Measurements from ENCODE around the gene LRRIQ1.
"Not testable (repeated sequence)": the region's sequence is repeated elsewhere in the genome, so short reads cannot be mapped to it uniquely, and the experiment has no call there.

The LRRIQ1 gene

GRCh38 chr12:85036234-85036707, at the start of gene LRRIQ1, which contains the start of gene TSPAN19:
Gene LRRIQ1 (plus strand): TSS chr12:85036351. CDS start chr12:85038177, 1,826 bp downstream.
Gene TSPAN19 (minus strand): TSS chr12:85036277. CDS start chr12:85029946, 6,331 bp downstream.
- peak; percentile 92 for DNase-seq

GRCh38 chr12:84986586-84986985, 49.6 kb upstream of the LRRIQ1 start:
- DNase-seq, result peak; percentile 3

- peak; percentile 30 for DNase-seq
Observed at GRCh38 chr12:84994426-84994825, 41.7 kb upstream of the LRRIQ1 start.

GRCh38 chr12:84995641-84996040, 40.5 kb upstream of the LRRIQ1 start:
- no peak for DNase-seq

GRCh38 chr12:84996759-84997158, 39.4 kb upstream of the LRRIQ1 start:
- no peak for DNase-seq

GRCh38 chr12:84998341-84998740, 37.8 kb upstream of the LRRIQ1 start:
- DNase-seq, result no peak

- no peak for DNase-seq
Observed at GRCh38 chr12:85000729-85001128, 35.4 kb upstream of the LRRIQ1 start.

GRCh38 chr12:85002778-85003296, 33.3 kb upstream of the LRRIQ1 start:
- no peak for DNase-seq

- DNase-seq, result no peak
Observed at GRCh38 chr12:85004204-85004603, 31.9 kb upstream of the LRRIQ1 start.

GRCh38 chr12:85005047-85005446, 31.1 kb upstream of the LRRIQ1 start:
- not testable (repeated sequence) for DNase-seq

GRCh38 chr12:85005615-85006014, 30.5 kb upstream of the LRRIQ1 start:
- DNase-seq, result no peak

GRCh38 chr12:85006206-85006605, 29.9 kb upstream of the LRRIQ1 start:
- DNase-seq, result no peak

- no peak for DNase-seq
Observed at GRCh38 chr12:85007836-85008235, 28.3 kb upstream of the LRRIQ1 start.

GRCh38 chr12:85016413-85016812, 19.7 kb upstream of the LRRIQ1 start:
- DNase-seq, result no peak

- no peak for DNase-seq
Observed at GRCh38 chr12:85017133-85017532, 19.0 kb upstream of the LRRIQ1 start.

GRCh38 chr12:85017618-85018017, 18.5 kb upstream of the LRRIQ1 start:
- no peak for DNase-seq

GRCh38 chr12:85018098-85018497, 18.1 kb upstream of the LRRIQ1 start:
- no peak for DNase-seq

GRCh38 chr12:85029456-85029855, 6.7 kb upstream of the LRRIQ1 start:
- DNase-seq, result peak; percentile 23

- peak; percentile 12 for DNase-seq
Observed at GRCh38 chr12:85036733-85037132, 582 bp downstream of the LRRIQ1 start.

- no peak for DNase-seq
Observed at GRCh38 chr12:85041395-85041794, 5.2 kb downstream of the LRRIQ1 start.

- no peak for DNase-seq
Observed at GRCh38 chr12:85043829-85044228, 7.7 kb downstream of the LRRIQ1 start.

- peak; percentile 47 for DNase-seq
Observed at GRCh38 chr12:85057370-85057963, 21.3 kb downstream of the LRRIQ1 start.

- DNase-seq, result no peak
Observed at GRCh38 chr12:85058339-85058738, 22.2 kb downstream of the LRRIQ1 start.

GRCh38 chr12:85059594-85059993, 23.4 kb downstream of the LRRIQ1 start:
- DNase-seq, result no peak

GRCh38 chr12:85060916-85061315, 24.8 kb downstream of the LRRIQ1 start:
- DNase-seq, result no peak
